ENCODE data around the gene ACTG1. TPM values are rescaled to one million over a fixed set of nuclear protein-coding genes. Genes with fewer than 3 reads are reported as not detected.

Gene ACTG1
- total RNA-seq, 1 experiment from 2014 or later: 2,327 TPM

- H3K36me3 Mint-ChIP-seq (ENCODE audit: insufficient read depth, unreplicated experiment): peaks cover 26% of the 10 kb centered on the region
- no peak overlapping the region for H3K27ac Mint-ChIP-seq (ENCODE audit: unreplicated experiment)
- no peak for DNase-seq
- TF ChIP-seq CTCF (IDR thresholded peaks at IDR 0.05; ENCODE audit: unreplicated experiment): no peak
- H3K4me1 Mint-ChIP-seq (ENCODE audit: low read depth, unreplicated experiment): peaks cover 7% of the 10 kb centered on the region
- peaks cover 4% of the 10 kb centered on the region for H3K27me3 Mint-ChIP-seq (ENCODE audit: unreplicated experiment)
- CTCF ChIA-PET: no interaction called here
- BruUV-seq (replicated peaks): no TSS peak
- no peak overlapping the region for H3K4me3 Mint-ChIP-seq (ENCODE audit: low read depth, unreplicated experiment)
- no peaks in the 10 kb centered on the region for H3K9me3 Mint-ChIP-seq (ENCODE audit: low read depth, unreplicated experiment)
- intact Hi-C loops (cut with micrococcal nuclease; ENCODE audit: unreplicated experiment): no loop called here
Measured at GRCh38 chr17:81540676-81541027, 28.1 kb upstream of the ACTG1 start.

GRCh38 chr17:81539961-81540675 is 27.5 kb upstream of the ACTG1 start:
- Mint-ChIP-seq H3K9me3 (ENCODE audit: low read depth, unreplicated experiment) (no peaks in the 10 kb centered on the region), H3K4me3 (ENCODE audit: low read depth, unreplicated experiment) (no peak overlapping the region), H3K27ac (ENCODE audit: unreplicated experiment) (no peak overlapping the region), H3K27me3 (ENCODE audit: unreplicated experiment) (peaks cover 10% of the 10 kb centered on the region), H3K4me1 (ENCODE audit: low read depth, unreplicated experiment) (peaks cover 7% of the 10 kb centered on the region), H3K36me3 (ENCODE audit: insufficient read depth, unreplicated experiment) (peaks cover 24% of the 10 kb centered on the region)
- no peak for TF ChIP-seq CTCF (IDR thresholded peaks at IDR 0.05; ENCODE audit: unreplicated experiment)
- no TSS peak for BruUV-seq (replicated peaks)
- CTCF ChIA-PET: no interaction called here
- DNase-seq: no peak
- intact Hi-C loops (cut with micrococcal nuclease; ENCODE audit: unreplicated experiment): no loop called here

DNA sequence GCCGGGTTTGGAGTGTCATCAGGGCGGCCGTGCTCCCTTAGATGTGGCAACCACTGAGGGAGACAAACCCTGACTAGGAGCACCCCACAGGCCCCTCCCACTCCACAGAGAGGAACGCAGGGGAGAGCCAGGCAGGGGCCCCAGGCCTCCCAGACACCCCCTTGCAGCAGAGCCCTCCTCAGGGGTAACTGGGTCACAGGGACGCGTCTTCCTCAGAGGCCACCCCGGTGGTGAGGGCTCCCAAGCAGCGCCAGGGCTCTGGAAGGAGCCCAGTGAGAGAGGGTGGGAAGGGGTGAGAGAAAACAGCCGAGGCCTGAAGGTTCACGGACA is 26.9 kb upstream of the ACTG1 start:
- no peak overlapping the region for H3K4me3 Mint-ChIP-seq (ENCODE audit: low read depth, unreplicated experiment)
- CTCF ChIA-PET: no interaction called here
- no peak overlapping the region for H3K27ac Mint-ChIP-seq (ENCODE audit: unreplicated experiment)
- no TSS peak for BruUV-seq (replicated peaks)
- TF ChIP-seq CTCF (IDR thresholded peaks at IDR 0.05; ENCODE audit: unreplicated experiment): no peak
- intact Hi-C loops (cut with micrococcal nuclease; ENCODE audit: unreplicated experiment): no loop called here
- peaks cover 18% of the 10 kb centered on the region for H3K36me3 Mint-ChIP-seq (ENCODE audit: insufficient read depth, unreplicated experiment)
- DNase-seq: no peak
- H3K9me3 Mint-ChIP-seq (ENCODE audit: low read depth, unreplicated experiment): no peaks in the 10 kb centered on the region
- peaks cover 7% of the 10 kb centered on the region for H3K4me1 Mint-ChIP-seq (ENCODE audit: low read depth, unreplicated experiment)
- H3K27me3 Mint-ChIP-seq (ENCODE audit: unreplicated experiment): peaks cover 13% of the 10 kb centered on the region

GRCh38 chr17:81538651-81539570 is 26.3 kb upstream of the ACTG1 start:
- H3K27me3 Mint-ChIP-seq (ENCODE audit: unreplicated experiment): peaks cover 13% of the 10 kb centered on the region
- H3K27ac Mint-ChIP-seq (ENCODE audit: unreplicated experiment): peak overlapping the region; percentile 63
- H3K36me3 Mint-ChIP-seq (ENCODE audit: insufficient read depth, unreplicated experiment): peaks cover 17% of the 10 kb centered on the region
- no peak for TF ChIP-seq CTCF (IDR thresholded peaks at IDR 0.05; ENCODE audit: unreplicated experiment)
- no peaks in the 10 kb centered on the region for H3K9me3 Mint-ChIP-seq (ENCODE audit: low read depth, unreplicated experiment)
- H3K4me1 Mint-ChIP-seq (ENCODE audit: low read depth, unreplicated experiment): peaks cover 7% of the 10 kb centered on the region
- no TSS peak for BruUV-seq (replicated peaks)
- intact Hi-C loops (cut with micrococcal nuclease; ENCODE audit: unreplicated experiment): no loop called here
- H3K4me3 Mint-ChIP-seq (ENCODE audit: low read depth, unreplicated experiment): no peak overlapping the region
- DNase-seq: no peak
- CTCF ChIA-PET: interaction anchor here (1.1 kb wide), 1 partner anchor 286 kb away, joined by 3 read pairs; no protein-coding TSS in a partner anchor

All from Calu3 (cell line).